Activated T-helper 1 cell treated with anti-CD3 and anti-CD28 coated beads, Interleukin-12 subunit alpha, Interleukin-12 subunit beta, Interleukin-2, Interleukin-4 antibody, amounts not matched to agents 30 ng/mL and 10 ng/mL and 1 ng/mL, durations not matched to agents 14 hours and 24 hours and 36 hours (primary cell): ENCODE data around the gene STON2. TPM values are rescaled to one million over a fixed set of nuclear protein-coding genes. Genes with fewer than 3 reads are reported as not detected.
"Not testable (repeated sequence)": the region's sequence is repeated elsewhere in the genome, so short reads cannot be mapped to it uniquely, and the experiment has no call there.

Experiments
- DNase-seq: peaks from one replicate; pipeline ENCODE4 v3.0.0; 2021; ENCODE audit warnings: low spot score
- H3K27ac Mint-ChIP-seq: one replicate; pipeline ENCODE4 v1.8.0; 2021; ENCODE audit warnings: mild to moderate bottlenecking, mixed read lengths
- H3K27me3 Mint-ChIP-seq: one replicate; pipeline ENCODE4 v1.8.0; 2022; ENCODE audit warnings: mild to moderate bottlenecking, moderate library complexity, mixed read lengths; ENCODE audit not compliant: insufficient read depth
- H3K36me3 Mint-ChIP-seq: one replicate; pipeline ENCODE4 v1.8.0; 2021; ENCODE audit warnings: low read depth, mixed read lengths
- H3K4me1 Mint-ChIP-seq: one replicate; pipeline ENCODE4 v1.8.0; 2021; ENCODE audit warnings: low read depth, mixed read lengths
- H3K4me3 Mint-ChIP-seq: one replicate; pipeline ENCODE4 v1.8.0; 2021; ENCODE audit warnings: mild to moderate bottlenecking, moderate library complexity, mixed read lengths
- H3K9me3 Mint-ChIP-seq: one replicate; pipeline ENCODE4 v1.8.0; 2021; ENCODE audit warnings: mixed read lengths
- intact Hi-C: fragments of 100-400 bp; cut with micrococcal nuclease; formaldehyde crosslinking; loops from one replicate; pipeline ENCODE4 v1.15.1; 2024
- total RNA-seq: library from RNA; stranded (reverse); gene quantifications from 2 replicates; pipeline ENCODE4 v1.2.3, GENCODE V29; 2022

The STON2 gene
- total RNA-seq, 1 donor from 2014 or later = 0.44 TPM

DNA sequence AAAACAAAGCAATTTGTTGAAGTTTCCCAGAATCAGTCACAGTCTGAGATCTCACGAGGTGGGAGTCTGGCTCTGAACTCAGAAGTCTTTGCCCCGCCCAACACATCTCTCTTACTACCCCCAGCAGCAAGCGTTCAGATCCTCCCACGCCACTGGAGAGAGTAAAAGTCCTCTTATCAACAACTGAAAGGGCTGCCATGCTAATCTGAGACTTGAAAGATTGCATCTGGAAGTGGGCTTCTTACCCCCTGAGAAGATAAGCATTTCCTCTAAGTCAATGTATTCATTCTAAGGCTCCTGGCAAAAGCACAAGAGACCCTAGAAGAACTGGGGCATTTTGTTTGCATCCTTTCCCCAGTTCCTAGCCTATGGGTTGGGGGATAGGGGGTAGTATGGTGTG, 34.1 kb upstream of the STON2 start:
- Mint-ChIP-seq H3K27me3 (peaks cover 60% of the 10 kb centered on the region), H3K9me3 (no peaks in the 10 kb centered on the region), H3K4me3 (no peak overlapping the region), H3K36me3 (peaks cover 2% of the 10 kb centered on the region), H3K27ac (no peak overlapping the region), H3K4me1 (peaks cover 13% of the 10 kb centered on the region)
- no peak for DNase-seq
- intact Hi-C loops = no loop called here

GRCh38 chr14:81433378-81433777, 33.3 kb upstream of the STON2 start:
- no peaks in the 10 kb centered on the region for H3K9me3 Mint-ChIP-seq
- no peak overlapping the region for H3K27ac Mint-ChIP-seq
- H3K36me3 Mint-ChIP-seq = peaks cover 2% of the 10 kb centered on the region
- peaks cover 52% of the 10 kb centered on the region for H3K27me3 Mint-ChIP-seq
- H3K4me3 Mint-ChIP-seq = no peak overlapping the region
- H3K4me1 Mint-ChIP-seq = peaks cover 13% of the 10 kb centered on the region
- intact Hi-C loops = no loop called here
- no peak for DNase-seq

- H3K27me3 Mint-ChIP-seq = peaks cover 43% of the 10 kb centered on the region
- H3K9me3 Mint-ChIP-seq = no peaks in the 10 kb centered on the region
- H3K4me1 Mint-ChIP-seq = peaks cover 13% of the 10 kb centered on the region
- H3K36me3 Mint-ChIP-seq = peaks cover 2% of the 10 kb centered on the region
- H3K4me3 Mint-ChIP-seq = no peak overlapping the region
- intact Hi-C loops = no loop called here
- no peak overlapping the region for H3K27ac Mint-ChIP-seq
- no peak for DNase-seq
Measured at GRCh38 chr14:81432219-81432661, 32.1 kb upstream of the STON2 start.

- H3K27ac Mint-ChIP-seq = no peak overlapping the region
- H3K4me1 Mint-ChIP-seq = peaks cover 2% of the 10 kb centered on the region
- intact Hi-C loops = no loop called here
- peaks cover under 1% of the 10 kb centered on the region for H3K36me3 Mint-ChIP-seq
- H3K27me3 Mint-ChIP-seq = peaks cover 34% of the 10 kb centered on the region
- no peak overlapping the region for H3K4me3 Mint-ChIP-seq
- no peaks in the 10 kb centered on the region for H3K9me3 Mint-ChIP-seq
- DNase-seq = no peak
Measured at GRCh38 chr14:81430235-81430634, 30.1 kb upstream of the STON2 start.

GRCh38 chr14:81429749-81430148, 29.6 kb upstream of the STON2 start:
- H3K27ac Mint-ChIP-seq, DNase-seq, H3K36me3 Mint-ChIP-seq, H3K9me3 Mint-ChIP-seq, intact Hi-C loops, H3K4me3 Mint-ChIP-seq, H3K4me1 Mint-ChIP-seq: not testable (repeated sequence)
- H3K27me3 Mint-ChIP-seq = peaks cover 30% of the 10 kb centered on the region

DNA sequence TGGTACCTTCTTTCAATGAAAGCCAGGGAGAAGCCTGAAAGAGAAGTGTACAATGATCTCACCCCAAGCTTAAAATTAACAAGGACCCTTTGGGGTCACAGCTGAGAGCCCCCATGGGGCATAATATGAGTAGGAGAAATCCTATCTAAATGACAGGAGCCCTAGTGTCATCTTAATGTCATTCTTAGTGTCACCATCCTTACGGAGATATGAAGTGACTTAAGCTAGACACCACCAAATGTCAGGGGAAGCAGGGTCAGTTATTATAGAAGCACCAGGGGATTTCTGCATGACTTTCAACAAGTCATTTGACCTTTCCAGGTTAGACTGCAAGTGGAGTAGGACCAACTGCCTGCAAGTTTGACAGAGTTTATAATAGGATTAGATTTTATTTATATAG, 28.9 kb upstream of the STON2 start:
- H3K9me3 Mint-ChIP-seq = no peaks in the 10 kb centered on the region
- H3K27me3 Mint-ChIP-seq = peaks cover 27% of the 10 kb centered on the region
- no peak for DNase-seq
- intact Hi-C loops = no loop called here
- no peaks in the 10 kb centered on the region for H3K36me3 Mint-ChIP-seq
- no peaks in the 10 kb centered on the region for H3K4me1 Mint-ChIP-seq
- no peak overlapping the region for H3K4me3 Mint-ChIP-seq
- no peak overlapping the region for H3K27ac Mint-ChIP-seq

GRCh38 chr14:81427348-81428058, 27.4 kb upstream of the STON2 start:
- H3K27me3 Mint-ChIP-seq = peaks cover 21% of the 10 kb centered on the region
- H3K9me3 Mint-ChIP-seq = no peaks in the 10 kb centered on the region
- no peaks in the 10 kb centered on the region for H3K4me1 Mint-ChIP-seq
- no peak overlapping the region for H3K27ac Mint-ChIP-seq
- H3K4me3 Mint-ChIP-seq = no peak overlapping the region
- intact Hi-C loops = no loop called here
- no peaks in the 10 kb centered on the region for H3K36me3 Mint-ChIP-seq
- no peak for DNase-seq

- Mint-ChIP-seq H3K36me3 (no peaks in the 10 kb centered on the region), H3K4me1 (no peaks in the 10 kb centered on the region), H3K4me3 (no peak overlapping the region), H3K27me3 (peaks cover 16% of the 10 kb centered on the region), H3K9me3 (no peaks in the 10 kb centered on the region), H3K27ac (no peak overlapping the region)
- intact Hi-C loops = no loop called here
- DNase-seq = no peak
Measured at GRCh38 chr14:81423504-81423903, 23.4 kb upstream of the STON2 start.

- Mint-ChIP-seq H3K27me3 (no peaks in the 10 kb centered on the region), H3K9me3 (peaks cover 7% of the 10 kb centered on the region), H3K4me3 (no peak overlapping the region), H3K4me1 (no peaks in the 10 kb centered on the region), H3K36me3 (no peaks in the 10 kb centered on the region), H3K27ac (no peak overlapping the region)
- intact Hi-C loops = no loop called here
- DNase-seq = no peak
Measured at GRCh38 chr14:81418057-81418790, 18.1 kb upstream of the STON2 start.

DNA sequence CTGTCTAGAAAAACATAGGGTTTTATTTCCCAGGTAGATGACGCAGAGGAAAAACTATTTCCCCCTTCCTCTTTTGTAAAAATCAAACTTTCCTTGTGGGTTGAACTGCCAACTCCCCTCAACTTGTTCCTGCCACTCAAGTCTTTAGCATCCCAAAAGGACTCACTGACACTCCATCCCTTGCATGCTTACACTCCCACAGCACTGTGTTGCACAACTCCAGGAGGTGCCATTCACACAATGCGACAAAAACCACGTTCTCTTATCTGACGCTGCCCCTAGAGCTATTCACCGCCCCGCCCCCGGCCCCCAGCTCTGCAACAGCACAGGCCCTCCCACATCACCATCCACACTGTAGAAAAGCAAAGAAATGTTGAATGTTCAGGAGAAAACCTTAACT, 16.9 kb upstream of the STON2 start:
- Mint-ChIP-seq H3K4me1 (no peaks in the 10 kb centered on the region), H3K4me3 (no peak overlapping the region), H3K27ac (no peak overlapping the region), H3K36me3 (no peaks in the 10 kb centered on the region), H3K9me3 (peaks cover 7% of the 10 kb centered on the region), H3K27me3 (no peaks in the 10 kb centered on the region)
- no peak for DNase-seq
- intact Hi-C loops = no loop called here

GRCh38 chr14:81416194-81416952, 16.2 kb upstream of the STON2 start:
- H3K36me3 Mint-ChIP-seq = no peaks in the 10 kb centered on the region
- DNase-seq = no peak
- H3K27me3 Mint-ChIP-seq = no peaks in the 10 kb centered on the region
- H3K4me3 Mint-ChIP-seq = no peak overlapping the region
- intact Hi-C loops = no loop called here
- peaks cover 7% of the 10 kb centered on the region for H3K9me3 Mint-ChIP-seq
- no peak overlapping the region for H3K27ac Mint-ChIP-seq
- H3K4me1 Mint-ChIP-seq = no peaks in the 10 kb centered on the region

GRCh38 chr14:81415781-81416180, 15.7 kb upstream of the STON2 start:
- no peak overlapping the region for H3K27ac Mint-ChIP-seq
- H3K27me3 Mint-ChIP-seq = no peaks in the 10 kb centered on the region

DNA sequence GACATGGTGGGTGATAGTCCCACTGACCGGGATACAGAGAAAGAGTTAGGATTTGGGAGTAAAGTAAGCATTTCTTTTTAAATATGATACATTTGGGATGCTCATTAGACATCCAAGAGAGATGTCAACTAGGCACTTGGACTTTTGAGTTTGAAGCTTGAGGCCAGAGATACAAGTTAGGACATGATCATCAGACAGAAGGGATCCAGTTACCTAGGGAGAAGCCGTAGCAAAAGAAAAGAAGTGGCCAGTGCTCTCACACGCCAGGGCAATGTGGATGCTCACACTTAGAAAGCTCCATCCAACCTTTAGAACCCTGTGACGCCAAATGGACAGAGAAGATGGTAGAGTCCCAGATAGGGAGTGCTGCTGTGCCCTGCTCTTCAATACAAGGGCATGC, 14.0 kb upstream of the STON2 start:
- no peaks in the 10 kb centered on the region for H3K36me3 Mint-ChIP-seq
- no peak for DNase-seq
- peaks cover 7% of the 10 kb centered on the region for H3K9me3 Mint-ChIP-seq
- no peak overlapping the region for H3K4me3 Mint-ChIP-seq
- H3K4me1 Mint-ChIP-seq = no peaks in the 10 kb centered on the region
- H3K27ac Mint-ChIP-seq = no peak overlapping the region
- intact Hi-C loops = no loop called here
- H3K27me3 Mint-ChIP-seq = no peaks in the 10 kb centered on the region

More at GRCh38 chr14:81415781-81416180, 15.7 kb upstream of the STON2 start:
- Mint-ChIP-seq H3K4me1 (no peaks in the 10 kb centered on the region), H3K4me3 (no peak overlapping the region), H3K36me3 (no peaks in the 10 kb centered on the region), H3K9me3 (peaks cover 7% of the 10 kb centered on the region)
- intact Hi-C loops = no loop called here
- DNase-seq = no peak
